Subcutaneous abdominal adipose tissue (tissue), 5 donors: Measurements from ENCODE around the gene TMEM33.
"Not testable (repeated sequence)": the region's sequence is repeated elsewhere in the genome, so short reads cannot be mapped to it uniquely, and the experiment has no call there.

ENCODE experiments used
- H3K27ac ChIP-seq: one replicate; pipeline ENCODE4 v1.7.0; 2013; ENCODE audit warnings: low read depth, mild to moderate bottlenecking, inconsistent platforms, low read length, moderate library complexity
- H3K27me3 ChIP-seq, 5 donors: one replicate each; pipeline ENCODE4 v1.7.0; 2013; ENCODE audit warnings: low read length in 5 of 5, inconsistent platforms in 1 of 5; ENCODE audit not compliant: control insufficient read depth in 5 of 5, insufficient read depth in 4 of 5
- H3K36me3 ChIP-seq, 5 donors: one replicate each; pipeline ENCODE4 v1.7.0; 2013; ENCODE audit warnings: low read length in 5 of 5; ENCODE audit not compliant: control insufficient read depth in 5 of 5, insufficient read depth in 5 of 5
- H3K4me1 ChIP-seq, 5 donors: one replicate each; pipeline ENCODE4 v1.7.0; 2013; ENCODE audit warnings: low read length in 5 of 5, mild to moderate bottlenecking in 3 of 5, moderate library complexity in 1 of 5; ENCODE audit not compliant: control insufficient read depth in 5 of 5, insufficient read depth in 5 of 5
- H3K4me3 ChIP-seq, 5 donors: one replicate each; pipeline ENCODE4 v1.7.0; 2013; ENCODE audit warnings: low read length in 5 of 5, low read depth in 1 of 5
- H3K9ac ChIP-seq, 5 donors: one replicate each; pipeline ENCODE4 v1.7.0; 2013; ENCODE audit warnings: low read length in 5 of 5, mild to moderate bottlenecking in 4 of 5, moderate library complexity in 3 of 5
- H3K9me3 ChIP-seq, 5 donors: one replicate each; pipeline ENCODE4 v1.7.0; 2013; ENCODE audit warnings: low read length in 5 of 5; ENCODE audit not compliant: control insufficient read depth in 5 of 5
- donor health status: healthy.
- donor health status: healthy.
- donor health status: healthy.
- donor health status: healthy.
- donor health status: healthy.

TMEM33 gene

DNA sequence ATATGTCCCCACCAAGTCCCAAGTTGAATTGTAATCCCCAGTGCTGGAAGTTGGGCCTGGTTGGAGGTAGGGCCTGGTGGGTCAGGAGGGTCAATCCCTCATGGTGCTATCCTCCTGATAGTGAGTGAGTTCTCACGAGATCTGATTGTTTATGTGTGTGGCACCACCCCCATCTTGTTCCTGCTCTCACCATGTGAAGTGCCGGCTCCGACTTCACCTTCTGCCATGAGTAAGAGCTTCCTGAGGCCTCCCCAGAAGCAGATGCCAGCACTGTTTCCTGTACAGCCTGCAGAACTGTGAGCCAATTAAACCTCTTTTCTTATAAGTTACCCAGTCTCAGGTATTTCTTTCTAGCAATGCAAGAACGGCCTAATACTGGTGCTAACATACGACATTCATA is 22.7 kb upstream of the TMEM33 start:
- no peak overlapping the region for H3K27ac ChIP-seq
- no peaks in the 10 kb centered on the region for H3K36me3 ChIP-seq
- no peaks in the 10 kb centered on the region for H3K9me3 ChIP-seq
- H3K9ac ChIP-seq: no peak overlapping the region
- H3K27me3 ChIP-seq: no peaks in the 10 kb centered on the region
- H3K4me1 ChIP-seq: no peaks in the 10 kb centered on the region
- H3K4me3 ChIP-seq: no peak overlapping the region

DNA sequence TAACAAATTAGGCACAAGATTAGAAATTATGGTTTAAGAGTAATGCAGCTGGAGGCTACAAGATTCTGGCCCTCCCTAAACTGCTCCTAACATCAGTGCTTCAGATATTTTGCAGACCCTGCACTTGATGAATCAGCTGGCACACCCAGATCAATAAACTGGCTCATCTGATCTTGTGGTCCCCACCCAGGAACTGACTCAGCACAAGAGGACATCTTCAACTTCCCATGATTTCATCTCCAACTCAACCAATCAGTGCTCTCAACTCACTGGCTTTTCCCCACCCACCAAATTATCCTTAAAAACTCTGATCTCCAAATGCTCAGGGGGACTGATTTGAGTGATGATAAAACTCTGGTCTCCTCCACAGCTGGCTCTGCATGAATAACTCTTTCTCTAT is 21.7 kb upstream of the TMEM33 start:
- H3K9ac ChIP-seq: no peak overlapping the region
- no peaks in the 10 kb centered on the region for H3K36me3 ChIP-seq
- H3K9me3 ChIP-seq: peaks cover 0 to 2% (median 0%) of the 10 kb centered on the region in 5 donors
- no peak overlapping the region for H3K4me3 ChIP-seq
- H3K27ac ChIP-seq: no peak overlapping the region
- H3K27me3 ChIP-seq: no peaks in the 10 kb centered on the region
- no peaks in the 10 kb centered on the region for H3K4me1 ChIP-seq

DNA sequence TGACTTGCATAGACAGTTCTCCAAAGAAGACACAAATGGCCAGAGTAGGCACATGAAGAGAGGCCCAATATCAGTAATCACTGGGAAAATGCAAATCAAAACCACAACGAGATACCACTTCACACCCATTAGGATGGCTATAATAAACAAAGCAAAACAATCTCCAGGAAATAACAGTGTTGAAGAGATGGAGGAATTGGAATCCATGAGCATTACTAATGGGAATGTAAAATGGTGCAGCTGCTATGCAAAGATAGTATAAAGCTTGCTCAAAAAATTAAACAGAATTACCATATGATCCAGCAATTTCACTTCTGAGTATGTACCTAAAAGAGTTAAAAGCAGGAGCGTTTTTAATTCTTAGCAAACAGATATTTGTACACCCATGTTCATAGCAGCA is 17.0 kb upstream of the TMEM33 start:
- H3K9me3 ChIP-seq: peaks cover 0 to 9% (median 0%) of the 10 kb centered on the region in 5 donors
- no peak overlapping the region for H3K9ac ChIP-seq
- no peaks in the 10 kb centered on the region for H3K4me1 ChIP-seq
- H3K27me3 ChIP-seq: no peaks in the 10 kb centered on the region
- H3K36me3 ChIP-seq: no peaks in the 10 kb centered on the region
- no peak overlapping the region for H3K27ac ChIP-seq
- H3K4me3 ChIP-seq: no peak overlapping the region

DNA sequence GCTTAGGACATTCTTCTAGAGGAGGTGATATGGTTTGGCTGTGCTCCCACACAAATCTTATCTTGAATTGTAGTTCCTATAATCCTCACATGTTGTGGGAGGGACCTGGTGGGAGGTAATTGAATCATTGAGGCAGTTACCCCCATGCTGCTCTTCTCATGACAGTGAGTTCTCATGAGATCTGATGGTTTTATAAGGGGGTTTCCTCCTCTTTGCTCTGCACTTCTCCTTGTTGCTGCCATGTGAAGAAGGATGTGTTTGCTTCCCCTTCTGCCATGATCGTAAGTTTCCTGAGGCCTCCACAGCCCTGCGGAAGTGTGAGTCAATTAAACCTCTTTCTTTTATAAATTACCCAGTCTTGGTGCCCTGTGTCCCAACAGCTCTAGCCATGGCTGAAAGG is 14.8 kb upstream of the TMEM33 start:
- H3K36me3 ChIP-seq, H3K4me3 ChIP-seq, H3K4me1 ChIP-seq, H3K27me3 ChIP-seq, H3K9me3 ChIP-seq, H3K9ac ChIP-seq, H3K27ac ChIP-seq: not testable (repeated sequence)

DNA sequence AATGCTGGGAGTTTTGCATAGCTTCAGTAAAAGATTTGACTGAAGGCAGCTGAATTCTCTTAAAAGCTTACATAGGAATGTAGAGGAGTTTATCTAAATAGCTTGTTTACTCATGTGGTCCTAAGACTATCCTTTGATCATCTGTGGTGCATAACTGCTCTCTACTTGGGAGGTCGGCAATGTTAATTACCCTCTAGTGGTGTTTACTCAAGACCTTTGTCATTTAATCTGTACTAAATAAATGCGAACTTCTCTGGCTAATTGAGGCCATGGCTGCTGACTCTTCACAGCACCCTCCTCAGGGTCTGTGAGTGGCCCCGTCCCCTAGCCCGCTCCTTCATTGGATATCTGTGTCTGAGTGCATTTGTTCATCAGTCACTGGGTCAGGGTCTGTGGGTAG is 13.8 kb upstream of the TMEM33 start:
- no peak overlapping the region for H3K9ac ChIP-seq
- no peaks in the 10 kb centered on the region for H3K4me1 ChIP-seq
- H3K36me3 ChIP-seq: no peaks in the 10 kb centered on the region
- no peak overlapping the region for H3K27ac ChIP-seq
- no peak overlapping the region for H3K4me3 ChIP-seq
- H3K9me3 ChIP-seq: peaks cover 0 to 9% (median 3%) of the 10 kb centered on the region in 5 donors
- no peaks in the 10 kb centered on the region for H3K27me3 ChIP-seq

DNA sequence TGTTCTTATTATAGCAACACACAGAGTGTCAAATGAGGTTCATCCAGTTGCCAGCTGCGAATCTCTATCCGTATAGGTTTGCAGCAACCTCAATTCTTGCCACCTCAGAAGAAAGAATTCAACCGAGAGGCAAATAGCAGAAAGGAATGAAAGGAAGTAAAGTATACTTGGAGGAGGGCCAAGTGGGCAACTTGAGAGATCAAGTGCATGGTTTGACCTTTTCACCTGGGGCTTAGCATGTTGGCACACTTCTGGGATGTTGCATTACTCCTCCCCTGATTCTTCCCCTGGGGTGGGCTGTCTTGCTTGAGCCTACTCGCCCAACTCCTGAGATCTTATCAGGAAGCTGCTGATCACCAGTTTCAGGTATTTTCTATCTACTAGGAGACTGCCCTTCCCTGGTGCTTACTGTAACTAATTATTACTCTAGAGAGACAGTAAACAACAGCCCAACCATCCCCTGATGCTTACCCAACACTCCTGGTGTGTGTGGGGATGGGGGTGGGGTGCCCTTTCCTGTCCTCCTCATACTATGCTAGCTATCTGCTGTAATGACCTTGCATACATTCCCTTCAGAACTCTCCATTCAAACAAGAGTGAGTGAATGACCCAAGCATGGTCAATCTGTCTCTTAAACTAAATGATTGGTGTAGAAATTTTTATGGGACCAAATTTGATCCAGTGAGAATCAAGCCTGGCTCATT is 7.3 kb upstream of the TMEM33 start:
- peaks cover 0 to 3% (median 0%) of the 10 kb centered on the region in 5 donors for H3K9me3 ChIP-seq
- H3K9ac ChIP-seq: no peak overlapping the region
- H3K27ac ChIP-seq: no peak overlapping the region
- H3K4me1 ChIP-seq: no peaks in the 10 kb centered on the region
- no peaks in the 10 kb centered on the region for H3K27me3 ChIP-seq
- H3K36me3 ChIP-seq: no peaks in the 10 kb centered on the region
- no peak overlapping the region for H3K4me3 ChIP-seq

DNA sequence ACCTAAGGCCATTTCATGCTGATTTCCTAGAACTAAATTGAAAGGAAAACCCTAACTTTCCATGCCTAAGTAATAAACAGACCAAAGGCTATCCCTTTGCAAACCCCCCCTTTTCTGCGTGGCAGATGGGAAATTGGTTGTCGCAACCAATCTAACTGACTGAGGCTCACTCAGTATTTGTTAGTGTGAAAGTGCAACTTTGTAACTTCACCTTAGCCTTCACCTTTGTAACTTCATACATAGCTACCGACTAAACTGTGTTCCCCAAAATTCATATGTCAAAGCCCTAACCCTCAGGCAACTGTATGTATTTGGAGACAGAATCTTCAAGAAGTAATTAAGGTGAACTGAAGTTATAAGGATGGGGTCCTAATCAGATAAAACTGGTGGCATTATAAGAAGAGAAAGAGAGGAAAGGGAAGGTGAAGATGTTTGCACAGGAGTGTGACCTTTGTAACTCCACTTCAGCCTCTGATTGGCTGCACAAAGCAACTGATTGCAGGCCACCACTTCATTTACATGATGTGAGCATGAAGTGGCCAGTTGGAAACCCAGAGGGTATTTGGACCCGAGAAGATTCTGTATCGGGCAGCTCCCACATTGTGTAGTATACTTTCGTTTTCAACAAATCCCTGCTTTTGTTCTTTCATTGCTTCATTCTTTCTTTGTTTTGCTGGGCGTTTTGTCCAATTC is 4.9 kb upstream of the TMEM33 start:
- Histone ChIP-seq H3K27ac (no peak overlapping the region), H3K4me3 (no peak overlapping the region)

DNA sequence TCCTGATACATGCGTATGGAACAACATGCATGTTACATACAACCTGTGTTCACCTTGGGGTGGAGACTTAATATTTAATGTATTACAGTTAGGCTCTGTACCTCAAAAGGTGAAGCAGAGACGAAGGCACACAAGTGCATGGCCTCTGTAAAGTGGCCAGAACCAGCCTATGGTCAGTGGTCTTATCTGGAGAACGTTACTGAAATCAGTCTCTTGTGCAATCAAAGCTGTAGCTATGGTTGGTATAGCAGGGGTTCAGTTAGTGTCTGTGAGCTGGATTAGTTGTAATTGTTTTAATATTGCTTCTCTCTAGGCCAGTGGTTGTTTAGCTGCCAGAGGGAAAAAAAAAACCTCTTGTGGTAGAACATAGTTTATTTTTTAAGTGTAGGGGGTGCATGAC is 2.2 kb upstream of the TMEM33 start:
- Histone ChIP-seq H3K27me3 (no peaks in the 10 kb centered on the region), H3K9me3 (no peaks in the 10 kb centered on the region), H3K36me3 (no peaks in the 10 kb centered on the region), H3K27ac (no peak overlapping the region), H3K4me3 (no peak overlapping the region), H3K4me1 (peaks cover 3 to 29% (median 24%) of the 10 kb centered on the region in 5 donors), H3K9ac (no peak overlapping the region)

More for the DNA sequence above, 4.9 kb upstream of the TMEM33 start:
- Histone ChIP-seq H3K4me1 (peaks cover 0 to 8% (median 6%) of the 10 kb centered on the region in 5 donors), H3K9ac (no peak overlapping the region), H3K36me3 (no peaks in the 10 kb centered on the region), H3K27me3 (no peaks in the 10 kb centered on the region), H3K9me3 (no peaks in the 10 kb centered on the region)

DNA sequence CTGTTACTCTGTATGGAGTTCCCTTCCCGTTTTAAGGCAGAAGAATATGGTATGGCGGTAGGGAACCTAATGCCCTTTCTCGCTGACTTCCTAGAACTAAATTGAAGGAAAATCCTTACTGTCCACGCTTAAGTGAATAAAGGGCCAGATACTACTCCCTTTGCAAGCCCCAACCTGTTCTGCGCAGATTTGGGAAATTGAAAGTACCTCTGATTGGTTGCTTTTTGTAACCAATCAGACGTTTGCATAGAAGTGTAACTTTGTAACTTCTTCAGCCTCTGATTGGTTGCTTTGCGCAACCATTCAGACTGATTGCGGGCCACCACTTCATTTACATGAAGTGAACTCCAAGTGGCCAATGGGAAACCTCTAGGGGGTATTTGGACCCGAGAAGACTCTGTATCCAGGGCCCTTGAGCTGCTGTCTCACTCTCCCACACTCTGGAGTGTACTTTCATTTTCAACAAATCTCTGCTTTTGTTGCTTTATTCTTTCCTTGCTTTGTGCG is 1.2 kb upstream of the TMEM33 start:
- no peak overlapping the region for H3K27ac ChIP-seq
- H3K9ac ChIP-seq: peak overlapping the region in 3 of 5 donors; percentile 39 to 94 (median 65)
- H3K4me1 ChIP-seq: peaks cover 3 to 35% (median 25%) of the 10 kb centered on the region in 5 donors
- H3K4me3 ChIP-seq: peak overlapping the region; percentile 83 to 96 (median 93)
- peaks cover 0 to 1% (median 0%) of the 10 kb centered on the region in 5 donors for H3K36me3 ChIP-seq
- no peaks in the 10 kb centered on the region for H3K9me3 ChIP-seq
- H3K27me3 ChIP-seq: no peaks in the 10 kb centered on the region

DNA sequence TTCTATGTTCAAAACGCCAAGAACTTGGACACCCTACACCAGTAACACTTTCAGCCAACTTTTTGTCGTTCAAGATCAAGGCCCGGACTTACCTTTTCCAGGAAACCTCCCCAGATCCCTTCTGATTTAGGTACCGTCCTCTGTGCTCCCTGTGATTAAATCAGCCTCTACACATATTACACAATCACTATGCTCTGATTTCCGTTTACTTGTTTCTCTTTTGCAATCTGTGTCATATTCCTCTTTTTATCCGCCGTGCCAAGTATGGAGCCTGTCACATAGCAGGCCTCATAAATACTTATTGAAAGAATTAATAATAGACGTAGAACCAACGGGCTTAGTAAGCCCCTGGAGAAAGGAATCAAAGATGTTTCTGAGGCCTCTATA is 722 bp upstream of the TMEM33 start:
- Histone ChIP-seq H3K4me1 (peaks cover 3 to 39% (median 28%) of the 10 kb centered on the region in 5 donors), H3K27ac (peak overlapping the region; percentile 91), H3K27me3 (no peaks in the 10 kb centered on the region), H3K36me3 (peaks cover 0 to 4% (median 1%) of the 10 kb centered on the region in 5 donors), H3K4me3 (peak overlapping the region; percentile 83 to 96 (median 93)), H3K9me3 (no peaks in the 10 kb centered on the region), H3K9ac (peak overlapping the region in 3 of 5 donors; percentile 39 to 94 (median 65))
